ENCODE data around the gene GATAD1.

DNA sequence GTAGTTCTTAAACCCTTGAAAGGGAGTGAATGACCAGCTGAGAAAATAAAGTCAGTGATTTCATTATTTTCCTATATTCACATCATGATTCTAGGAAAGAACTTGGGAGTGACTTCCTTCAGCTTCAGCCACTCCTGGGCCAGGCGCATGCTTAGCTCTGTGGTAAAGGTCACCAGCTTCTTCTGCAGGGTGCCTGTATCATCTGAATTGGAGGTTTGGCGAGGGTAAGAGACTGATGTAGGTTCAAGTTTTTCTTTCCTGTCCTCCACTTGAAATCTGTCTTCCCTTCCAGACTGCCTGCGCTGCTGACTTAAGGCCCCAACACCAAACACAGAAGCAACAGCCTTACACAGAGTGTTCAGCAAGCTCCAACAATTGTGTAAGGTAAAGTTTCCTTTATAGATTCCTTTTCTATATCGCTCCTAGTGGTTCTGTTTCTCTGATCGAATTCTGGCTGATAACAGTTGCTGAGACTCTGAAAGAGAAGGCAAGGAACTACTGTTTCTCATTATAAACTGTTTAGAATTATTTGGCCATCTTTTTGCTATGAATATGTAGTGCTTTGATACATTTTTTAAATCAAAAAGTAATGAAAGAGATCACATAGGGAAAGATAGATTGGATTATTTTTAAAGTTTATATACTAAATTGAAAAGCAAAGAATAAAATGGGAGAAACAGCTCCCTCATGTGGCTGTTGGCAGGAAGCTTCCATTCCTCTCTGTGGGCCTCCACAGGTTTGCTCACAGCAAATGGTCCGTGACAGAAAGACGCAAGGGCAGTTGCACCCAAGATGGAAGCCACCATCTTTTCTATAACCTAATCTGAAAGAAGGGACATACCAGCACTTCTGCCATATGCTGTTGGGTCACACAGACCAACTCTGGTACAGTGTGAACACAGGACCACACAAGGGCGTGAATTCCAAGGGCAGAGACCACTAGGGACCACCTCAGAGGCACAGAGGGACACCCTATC lies 14.0 kb downstream of the GATAD1 start:
- TF ChIP-seq CTCF (IDR thresholded peaks at IDR 0.05) (peak in 2 of 3 donors; percentile 42 to 45), POLR2A (IDR thresholded peaks at IDR 0.05) (no peak)
